HG02938 (cell line): ENCODE measurements around the gene SPR.

Experiments used
- ATAC-seq: cut with Tn5 transposase; IDR thresholded peaks from one replicate; pipeline ENCODE4 v1.9.1; 2021; ENCODE audit warnings: mild to moderate bottlenecking, moderate library complexity; ENCODE audit not compliant: unreplicated experiment

Gene SPR

GRCh38 chr2:72929010-72929409 lies 41.8 kb downstream of the SPR start:
- no peak for ATAC-seq

DNA sequence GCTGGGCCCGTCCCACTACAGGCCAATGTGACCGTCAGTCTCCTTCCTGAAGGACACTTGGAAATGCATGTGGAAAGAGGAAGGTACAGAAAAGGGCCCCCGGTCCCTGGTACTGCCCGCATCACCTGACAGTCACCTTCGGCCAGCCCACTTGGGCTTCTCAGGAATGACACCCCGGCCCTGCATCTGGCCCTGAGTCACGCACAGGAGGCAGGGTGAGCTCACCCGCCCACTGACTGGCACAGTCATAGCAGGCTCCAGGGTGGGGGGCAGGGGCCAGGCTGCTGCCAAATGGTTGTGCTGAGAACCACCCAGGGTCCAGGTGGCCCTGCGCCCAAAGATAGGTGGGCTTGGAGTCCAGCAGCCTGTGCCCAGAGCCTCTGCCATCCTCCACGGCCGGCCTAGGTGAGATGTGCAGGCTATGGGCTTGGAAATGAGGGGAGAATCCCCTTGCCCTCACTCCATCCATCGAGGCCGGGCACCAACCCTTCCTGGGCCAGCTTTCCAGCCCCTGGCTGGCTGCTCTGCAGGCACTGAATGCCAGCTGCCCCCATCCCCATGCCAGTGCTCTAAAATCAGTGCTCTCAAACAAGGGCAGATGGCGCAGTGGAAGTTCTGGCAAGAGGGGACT lies 44.2 kb downstream of the SPR start:
- no peak for ATAC-seq

DNA sequence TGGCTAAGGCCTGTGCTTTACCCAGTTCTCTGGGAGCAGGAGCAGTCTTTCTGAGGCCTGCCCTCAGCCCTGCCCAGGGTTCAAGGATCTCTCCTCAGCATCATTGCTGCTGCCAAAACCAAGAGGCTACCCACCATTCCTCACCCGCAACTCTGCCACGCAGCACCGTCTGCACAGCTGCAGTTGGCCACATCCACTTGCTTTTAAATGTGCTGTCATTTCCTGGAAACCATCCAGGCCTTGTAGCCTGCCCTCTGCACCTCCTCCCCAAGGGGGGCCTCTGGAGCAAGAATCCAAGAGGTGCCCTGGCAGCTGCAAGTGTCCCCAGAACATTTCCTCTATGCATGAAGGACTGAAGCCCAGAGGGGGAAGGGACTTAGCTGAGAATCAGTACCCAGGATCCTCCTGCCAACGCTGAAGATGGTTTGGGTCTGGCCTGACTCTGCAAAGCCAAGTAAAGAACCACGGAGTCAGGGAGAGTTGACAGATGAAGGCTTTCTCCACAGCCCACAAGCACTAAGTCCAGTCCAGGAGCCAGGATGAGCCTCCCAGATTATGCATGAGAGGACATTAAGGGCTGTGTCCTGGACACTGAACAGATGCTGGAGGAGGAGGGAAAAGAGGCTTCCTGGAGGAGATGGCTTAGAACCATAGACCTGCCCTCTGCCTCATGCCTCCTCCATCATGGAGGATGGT lies 45.0 kb downstream of the SPR start:
- ATAC-seq = no peak

- ATAC-seq = no peak
These were observed 45.6 kb downstream of the SPR start for GRCh38 chr2:72932805-72933204.

- ATAC-seq = no peak
These were observed 46.0 kb downstream of the SPR start for GRCh38 chr2:72933207-72933606.

- no peak for ATAC-seq
These were observed 46.5 kb downstream of the SPR start for GRCh38 chr2:72933646-72934151.

GRCh38 chr2:72934683-72935610 lies 47.7 kb downstream of the SPR start:
- ATAC-seq = no peak

- no peak for ATAC-seq
These were observed 48.4 kb downstream of the SPR start for GRCh38 chr2:72935611-72935957.

DNA sequence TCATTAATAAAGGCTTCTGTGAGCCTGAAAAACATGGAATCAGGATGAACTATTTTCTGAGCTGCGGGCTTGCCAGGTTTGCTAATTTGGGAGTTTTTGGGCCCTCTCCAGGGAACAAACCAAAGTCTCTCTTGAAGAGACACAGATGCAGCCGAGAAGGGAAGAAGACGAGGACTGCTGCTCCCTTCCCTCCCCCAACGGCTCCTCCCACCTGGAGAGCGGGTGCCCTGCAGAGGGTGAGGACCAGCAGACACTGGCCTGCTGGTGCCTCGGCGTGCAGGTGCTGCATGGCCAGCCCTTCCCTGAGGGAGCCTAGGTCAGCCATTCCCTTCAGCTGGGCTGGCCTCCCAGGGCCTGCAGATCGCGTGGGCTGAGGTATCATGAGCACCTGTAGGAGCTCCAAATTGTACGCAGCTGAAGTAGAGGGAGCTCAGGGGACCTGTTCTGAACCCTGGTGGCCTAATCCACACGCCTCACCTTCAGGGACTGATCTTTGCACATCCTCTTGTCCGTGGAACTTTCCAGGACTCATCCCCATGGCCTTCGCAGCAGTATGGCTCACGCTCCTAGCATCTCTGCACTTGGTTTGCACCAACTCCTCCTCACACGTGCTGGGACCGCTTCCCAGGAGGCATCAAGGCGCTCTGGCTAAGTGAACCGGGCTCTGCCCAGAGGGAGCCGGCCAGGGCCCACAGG lies 49.6 kb downstream of the SPR start:
- no peak for ATAC-seq

DNA sequence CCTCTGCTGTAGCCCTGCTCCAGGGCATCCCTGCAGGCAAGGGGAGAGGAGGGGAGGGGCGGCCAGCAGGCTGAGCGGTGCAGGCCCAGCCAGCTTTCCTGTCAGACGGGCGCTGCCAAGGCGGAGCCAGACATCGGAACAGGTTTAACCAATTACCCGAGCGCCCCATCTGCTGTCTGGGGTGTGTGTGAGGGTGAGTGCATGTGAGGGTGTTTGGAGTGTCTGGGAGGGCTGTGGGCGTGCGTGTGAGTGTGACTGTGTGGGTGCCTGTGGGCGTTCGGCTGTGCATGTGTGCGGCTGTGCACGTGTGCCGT lies 50.1 kb downstream of the SPR start:
- ATAC-seq = no peak

- ATAC-seq = no peak
These were observed 51.2 kb downstream of the SPR start for GRCh38 chr2:72938455-72938854.

GRCh38 chr2:72940361-72940760 lies 53.2 kb downstream of the SPR start:
- ATAC-seq = no peak

DNA sequence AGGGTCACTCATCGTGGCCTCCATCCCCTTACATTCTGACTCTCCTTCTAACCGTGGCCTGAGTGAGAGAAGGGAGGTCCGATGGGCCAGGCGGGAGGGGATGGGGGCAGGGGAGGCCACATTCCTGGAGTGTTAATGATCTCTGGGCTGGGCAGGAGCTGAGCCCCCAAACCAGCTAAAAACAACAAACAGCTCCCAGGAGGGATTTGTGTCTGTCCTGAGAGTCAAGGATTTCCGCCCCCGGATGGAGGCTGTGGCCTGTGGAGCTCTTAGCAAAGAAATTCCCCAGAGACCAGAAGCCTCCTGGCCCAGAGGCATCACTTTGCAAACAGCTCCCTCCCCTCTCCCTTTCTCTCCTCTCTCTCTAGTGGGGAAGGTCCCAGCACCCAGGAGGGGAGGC lies 53.6 kb downstream of the SPR start:
- no peak for ATAC-seq
